ENCODE results near the gene GARIN5A.

DNA sequence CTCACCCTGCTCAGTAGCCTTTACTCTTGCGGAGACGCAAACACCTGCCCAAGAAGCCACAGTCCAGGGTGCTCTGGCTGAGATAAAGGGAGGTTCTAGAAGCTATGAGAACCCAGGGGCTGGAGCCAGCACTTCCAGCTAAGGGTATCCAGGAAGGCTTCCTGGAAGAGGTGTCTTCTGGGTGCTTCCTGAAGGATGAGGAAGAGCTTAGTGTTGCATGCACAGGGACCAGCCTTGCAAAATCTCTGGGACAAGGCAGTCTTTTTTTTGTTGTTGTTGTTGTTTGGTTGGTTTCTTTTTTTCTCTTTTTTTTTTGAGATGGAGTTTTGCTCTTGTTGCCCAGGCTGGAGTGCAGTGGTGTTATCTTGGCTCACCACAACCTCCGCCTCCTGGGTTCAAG, 23.4 kb downstream of the GARIN5A start:
- TF ChIP-seq BCL11A (IDR thresholded peaks at IDR 0.05; ENCODE audit: low read depth in 2 of 2, low read length in 2 of 2) (no peak), BACH1 (IDR thresholded peaks at IDR 0.05; ENCODE audit: low read length) (no peak), GABPA (IDR thresholded peaks at IDR 0.05; ENCODE audit: borderline replicate concordance, insufficient read depth, low read length) (no peak), POLR2A (IDR thresholded peaks at IDR 0.05; ENCODE audit: control extremely low read depth in 1 of 2, low read depth in 2 of 2, low read length in 2 of 2) (no peak), TCF12 (IDR thresholded peaks at IDR 0.05; ENCODE audit: low read depth, low read length) (no peak), POLR2AphosphoS5 (IDR thresholded peaks at IDR 0.05; ENCODE audit: low read depth, low read length) (no peak), TAF7 (optimal IDR thresholded peaks at IDR 0.05; ENCODE audit: borderline replicate concordance, low read depth, low read length) (no peak), TAF1 (IDR thresholded peaks at IDR 0.05; ENCODE audit: low read depth, low read length) (no peak), EGR1 (IDR thresholded peaks at IDR 0.05; ENCODE audit: borderline replicate concordance, low read depth, low read length) (no peak), JUND (IDR thresholded peaks at IDR 0.05; ENCODE audit: low read length) (no peak), FOSL1 (IDR thresholded peaks at IDR 0.05; ENCODE audit: insufficient read depth, low read depth, low read length) (no peak), SUZ12 (IDR thresholded peaks at IDR 0.05; ENCODE audit: low read length) (no peak)
- TF ChIP-seq, protein P1, sequence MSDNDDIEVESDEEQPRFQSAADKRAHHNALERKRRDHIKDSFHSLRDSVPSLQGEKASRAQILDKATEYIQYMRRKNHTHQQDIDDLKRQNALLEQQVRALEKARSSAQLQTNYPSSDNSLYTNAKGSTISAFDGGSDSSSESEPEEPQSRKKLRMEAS (IDR thresholded peaks at IDR 0.05): no peak
- TF ChIP-seq, protein P2, sequence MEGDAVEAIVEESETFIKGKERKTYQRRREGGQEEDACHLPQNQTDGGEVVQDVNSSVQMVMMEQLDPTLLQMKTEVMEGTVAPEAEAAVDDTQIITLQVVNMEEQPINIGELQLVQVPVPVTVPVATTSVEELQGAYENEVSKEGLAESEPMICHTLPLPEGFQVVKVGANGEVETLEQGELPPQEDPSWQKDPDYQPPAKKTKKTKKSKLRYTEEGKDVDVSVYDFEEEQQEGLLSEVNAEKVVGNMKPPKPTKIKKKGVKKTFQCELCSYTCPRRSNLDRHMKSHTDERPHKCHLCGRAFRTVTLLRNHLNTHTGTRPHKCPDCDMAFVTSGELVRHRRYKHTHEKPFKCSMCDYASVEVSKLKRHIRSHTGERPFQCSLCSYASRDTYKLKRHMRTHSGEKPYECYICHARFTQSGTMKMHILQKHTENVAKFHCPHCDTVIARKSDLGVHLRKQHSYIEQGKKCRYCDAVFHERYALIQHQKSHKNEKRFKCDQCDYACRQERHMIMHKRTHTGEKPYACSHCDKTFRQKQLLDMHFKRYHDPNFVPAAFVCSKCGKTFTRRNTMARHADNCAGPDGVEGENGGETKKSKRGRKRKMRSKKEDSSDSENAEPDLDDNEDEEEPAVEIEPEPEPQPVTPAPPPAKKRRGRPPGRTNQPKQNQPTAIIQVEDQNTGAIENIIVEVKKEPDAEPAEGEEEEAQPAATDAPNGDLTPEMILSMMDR (IDR thresholded peaks at IDR 0.05; ENCODE audit: control extremely low read depth in 1 of 3, insufficient read depth in 1 of 3, low read depth in 1 of 3, low read length in 3 of 3): no peak
